ENCODE data around the gene USP25. TPM values are rescaled to one million over a fixed set of nuclear protein-coding genes. Genes with fewer than 3 reads are reported as not detected.
A peak's percentile ranks its signal among the peaks of the same experiment; 100 is the strongest.

The USP25 gene
- total RNA-seq, 1 experiment from 2014 or later, result 26.0 TPM

GRCh38 chr21:15850645-15851044 lies 120.9 kb downstream of the USP25 start:
- Histone ChIP-seq H3K9me2 (ENCODE audit: insufficient read depth) (no peaks in the 10 kb centered on the region), H3K4me2 (0 out of 2 replicates have a peak overlapping the region, but pooled peaks have one; percentile 18), H3K9me3 (ENCODE audit: insufficient read depth, low read depth) (0 out of 2 replicates have a peak, but pooled peaks cover 3% of the 10 kb centered on the region), H3K79me2 (ENCODE audit: low read depth) (no peaks in the 10 kb centered on the region; the same call in 1 of the 2 replicates), H3K36me3 (ENCODE audit: low read depth) (peaks cover 7% of the 10 kb centered on the region), H3K27ac (peak overlapping the region; percentile 44), H3K27me3 (ENCODE audit: insufficient read depth, low read depth) (no peaks in the 10 kb centered on the region), H3F3A (ENCODE audit: insufficient read depth, low read depth) (peaks cover 23% of the 10 kb centered on the region), H3K4me1 (replicated peaks; ENCODE audit: insufficient read depth) (peaks cover 36% of the 10 kb centered on the region), H2AFZ (no peak overlapping the region), H4K20me1 (ENCODE audit: insufficient read depth) (no peaks in the 10 kb centered on the region), H3K4me3 (no peak overlapping the region)
- intact Hi-C loops (cut with micrococcal nuclease; ENCODE audit: unreplicated experiment), result no loop called here
- ChIA-PET POLR2A (ENCODE audit: unreplicated experiment) (no interaction called here), CTCF (no interaction called here)
- DNase-seq, result peak in 1 of 2 experiments; percentile 64
- no TSS peak for BruUV-seq (replicated peaks)
- TF ChIP-seq EZH2 (IDR thresholded peaks at IDR 0.05; ENCODE audit: low read depth), result no peak
- TF ChIP-seq, protein P1, sequence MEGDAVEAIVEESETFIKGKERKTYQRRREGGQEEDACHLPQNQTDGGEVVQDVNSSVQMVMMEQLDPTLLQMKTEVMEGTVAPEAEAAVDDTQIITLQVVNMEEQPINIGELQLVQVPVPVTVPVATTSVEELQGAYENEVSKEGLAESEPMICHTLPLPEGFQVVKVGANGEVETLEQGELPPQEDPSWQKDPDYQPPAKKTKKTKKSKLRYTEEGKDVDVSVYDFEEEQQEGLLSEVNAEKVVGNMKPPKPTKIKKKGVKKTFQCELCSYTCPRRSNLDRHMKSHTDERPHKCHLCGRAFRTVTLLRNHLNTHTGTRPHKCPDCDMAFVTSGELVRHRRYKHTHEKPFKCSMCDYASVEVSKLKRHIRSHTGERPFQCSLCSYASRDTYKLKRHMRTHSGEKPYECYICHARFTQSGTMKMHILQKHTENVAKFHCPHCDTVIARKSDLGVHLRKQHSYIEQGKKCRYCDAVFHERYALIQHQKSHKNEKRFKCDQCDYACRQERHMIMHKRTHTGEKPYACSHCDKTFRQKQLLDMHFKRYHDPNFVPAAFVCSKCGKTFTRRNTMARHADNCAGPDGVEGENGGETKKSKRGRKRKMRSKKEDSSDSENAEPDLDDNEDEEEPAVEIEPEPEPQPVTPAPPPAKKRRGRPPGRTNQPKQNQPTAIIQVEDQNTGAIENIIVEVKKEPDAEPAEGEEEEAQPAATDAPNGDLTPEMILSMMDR (conservative IDR thresholded peaks at IDR 0.05), result no peak

GRCh38 chr21:15852146-15852545 lies 122.4 kb downstream of the USP25 start:
- Histone ChIP-seq H3K27me3 (ENCODE audit: insufficient read depth, low read depth) (no peaks in the 10 kb centered on the region), H3F3A (ENCODE audit: insufficient read depth, low read depth) (peaks cover 23% of the 10 kb centered on the region), H3K36me3 (ENCODE audit: low read depth) (peaks cover 7% of the 10 kb centered on the region), H3K4me2 (no peak overlapping the region), H3K27ac (no peak overlapping the region), H3K4me1 (replicated peaks; ENCODE audit: insufficient read depth) (peaks cover 36% of the 10 kb centered on the region), H4K20me1 (ENCODE audit: insufficient read depth) (no peaks in the 10 kb centered on the region), H3K9me3 (ENCODE audit: insufficient read depth, low read depth) (0 out of 2 replicates have a peak, but pooled peaks cover 3% of the 10 kb centered on the region), H3K9me2 (ENCODE audit: insufficient read depth) (no peaks in the 10 kb centered on the region), H2AFZ (no peak overlapping the region), H3K4me3 (no peak overlapping the region), H3K79me2 (ENCODE audit: low read depth) (no peaks in the 10 kb centered on the region; the same call in 1 of the 2 replicates)
- intact Hi-C loops (cut with micrococcal nuclease; ENCODE audit: unreplicated experiment), result no loop called here
- ChIA-PET POLR2A (ENCODE audit: unreplicated experiment) (no interaction called here), CTCF (no interaction called here)
- TF ChIP-seq, protein P1 (conservative IDR thresholded peaks at IDR 0.05), result no peak
- no peak for TF ChIP-seq EZH2 (IDR thresholded peaks at IDR 0.05; ENCODE audit: low read depth)
- DNase-seq, result no peak
- BruUV-seq (replicated peaks), result no TSS peak

DNA sequence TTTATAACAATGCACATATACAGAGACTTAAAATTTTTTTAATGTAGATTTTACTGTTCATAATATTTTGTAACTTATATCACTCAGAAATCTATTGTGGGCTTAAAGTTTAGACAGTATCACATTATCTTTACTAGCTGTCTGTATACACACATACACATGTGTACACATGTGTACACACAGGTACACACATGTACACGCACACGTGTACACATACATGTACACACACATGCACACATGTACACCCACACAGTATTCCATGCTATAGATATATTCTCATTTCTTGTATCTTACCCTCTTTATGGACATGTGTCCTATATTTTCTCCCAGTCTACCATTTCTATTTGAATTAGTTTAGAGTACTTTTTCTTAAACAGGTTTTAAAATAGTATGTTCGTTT lies 123.3 kb downstream of the USP25 start:
- peaks cover 5% of the 10 kb centered on the region for H3K36me3 ChIP-seq (ENCODE audit: low read depth)
- CTCF ChIA-PET, result no interaction called here
- no peak overlapping the region for H3K4me2 ChIP-seq
- H4K20me1 ChIP-seq (ENCODE audit: insufficient read depth), result no peaks in the 10 kb centered on the region
- H3K4me1 ChIP-seq (replicated peaks; ENCODE audit: insufficient read depth), result peaks cover 31% of the 10 kb centered on the region
- no peak overlapping the region for H3K27ac ChIP-seq
- no peak for DNase-seq
- H3K79me2 ChIP-seq (ENCODE audit: low read depth), result no peaks in the 10 kb centered on the region; the same call in 1 of the 2 replicates
- TF ChIP-seq, protein P1 (conservative IDR thresholded peaks at IDR 0.05), result no peak
- TF ChIP-seq EZH2 (IDR thresholded peaks at IDR 0.05; ENCODE audit: low read depth), result no peak
- no peak overlapping the region for H3K4me3 ChIP-seq
- BruUV-seq (replicated peaks), result no TSS peak
- H3K27me3 ChIP-seq (ENCODE audit: insufficient read depth, low read depth), result no peaks in the 10 kb centered on the region
- no peaks in the 10 kb centered on the region for H3K9me2 ChIP-seq (ENCODE audit: insufficient read depth)
- POLR2A ChIA-PET (ENCODE audit: unreplicated experiment), result no interaction called here
- H3K9me3 ChIP-seq (ENCODE audit: insufficient read depth, low read depth), result 0 out of 2 replicates have a peak, but pooled peaks cover 3% of the 10 kb centered on the region
- intact Hi-C loops (cut with micrococcal nuclease; ENCODE audit: unreplicated experiment), result no loop called here
- no peak overlapping the region for H2AFZ ChIP-seq
- H3F3A ChIP-seq (ENCODE audit: insufficient read depth, low read depth), result peaks cover 19% of the 10 kb centered on the region

Data from PC-9 (cell line).